CD4-positive, alpha-beta T cell treated with Interferon alpha-2 for 1 hour (primary cell): Measurements from ENCODE around the gene CAMTA1.

ENCODE experiments used
- DNase-seq, 2 donors: peaks; one replicate each; pipeline ENCODE4 v3.0.0-alpha.2; 2020 to 2022

CAMTA1 gene

GRCh38 chr1:7578206-7578605, 793.0 kb downstream of the CAMTA1 start:
- DNase-seq = no peak

DNA sequence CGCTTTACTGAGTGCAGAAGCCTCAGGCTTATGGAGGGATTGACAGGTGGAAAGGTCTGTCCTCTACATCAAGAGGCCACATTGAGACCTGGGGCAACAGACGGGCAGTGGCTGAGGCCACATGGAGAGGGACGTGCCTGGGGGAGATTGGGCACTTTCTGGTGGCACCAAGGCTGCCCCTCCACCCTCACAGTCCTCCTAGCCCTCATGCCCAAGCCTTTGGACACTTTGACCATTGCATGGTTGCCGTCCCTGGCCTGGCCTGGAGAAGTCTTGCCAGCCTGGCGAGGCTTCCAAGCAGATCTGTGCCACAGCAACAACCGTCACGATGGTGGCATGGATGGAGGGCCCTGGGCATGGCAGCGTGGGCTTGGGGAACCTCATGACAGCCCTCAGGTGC, 793.8 kb downstream of the CAMTA1 start:
- DNase-seq = no peak

- DNase-seq = no peak
Measured at GRCh38 chr1:7579831-7580804, 794.9 kb downstream of the CAMTA1 start.

- DNase-seq = no peak
Measured at GRCh38 chr1:7580923-7581753, 795.9 kb downstream of the CAMTA1 start.

DNA sequence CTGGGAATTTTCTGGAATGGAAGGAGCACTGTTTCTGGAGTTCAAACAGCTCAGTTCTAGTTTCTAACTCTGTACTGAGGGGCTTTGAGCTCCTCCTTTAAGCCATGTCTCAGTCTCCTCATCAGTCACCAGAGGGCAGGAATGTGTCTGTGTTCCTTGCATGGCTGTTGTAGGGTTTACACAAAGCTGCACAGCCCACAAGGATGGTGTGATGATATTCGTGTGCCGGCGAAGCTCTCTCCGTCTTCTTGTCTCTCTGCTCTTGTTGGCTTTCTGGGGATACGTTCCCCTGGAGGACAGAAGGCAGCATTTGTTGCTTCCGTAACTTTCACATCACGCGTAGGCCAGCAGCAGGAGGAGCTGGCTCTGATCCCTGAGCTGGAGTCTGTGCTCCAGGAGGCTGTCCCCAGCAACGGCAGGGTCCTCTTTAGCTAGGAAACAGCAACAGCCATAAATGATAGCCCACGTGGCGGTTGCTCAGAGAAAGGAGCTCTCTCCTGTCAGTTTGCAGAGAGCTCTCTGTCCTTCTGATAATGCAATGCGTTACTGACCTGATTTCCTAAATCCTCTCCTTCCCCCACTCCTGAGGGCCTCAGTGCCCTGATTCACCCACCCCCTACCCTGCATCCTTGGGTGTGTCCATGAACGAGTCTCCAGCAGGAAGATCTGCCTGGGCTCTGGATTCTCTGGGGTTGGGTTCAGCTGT, 796.7 kb downstream of the CAMTA1 start:
- no peak for DNase-seq

GRCh38 chr1:7582460-7582972, 797.3 kb downstream of the CAMTA1 start:
- DNase-seq = no peak

GRCh38 chr1:7583291-7584096, 798.2 kb downstream of the CAMTA1 start:
- DNase-seq = no peak

GRCh38 chr1:7584157-7584556, 798.9 kb downstream of the CAMTA1 start:
- DNase-seq = no peak

- no peak for DNase-seq
Measured at GRCh38 chr1:7584643-7585042, 799.4 kb downstream of the CAMTA1 start.

DNA sequence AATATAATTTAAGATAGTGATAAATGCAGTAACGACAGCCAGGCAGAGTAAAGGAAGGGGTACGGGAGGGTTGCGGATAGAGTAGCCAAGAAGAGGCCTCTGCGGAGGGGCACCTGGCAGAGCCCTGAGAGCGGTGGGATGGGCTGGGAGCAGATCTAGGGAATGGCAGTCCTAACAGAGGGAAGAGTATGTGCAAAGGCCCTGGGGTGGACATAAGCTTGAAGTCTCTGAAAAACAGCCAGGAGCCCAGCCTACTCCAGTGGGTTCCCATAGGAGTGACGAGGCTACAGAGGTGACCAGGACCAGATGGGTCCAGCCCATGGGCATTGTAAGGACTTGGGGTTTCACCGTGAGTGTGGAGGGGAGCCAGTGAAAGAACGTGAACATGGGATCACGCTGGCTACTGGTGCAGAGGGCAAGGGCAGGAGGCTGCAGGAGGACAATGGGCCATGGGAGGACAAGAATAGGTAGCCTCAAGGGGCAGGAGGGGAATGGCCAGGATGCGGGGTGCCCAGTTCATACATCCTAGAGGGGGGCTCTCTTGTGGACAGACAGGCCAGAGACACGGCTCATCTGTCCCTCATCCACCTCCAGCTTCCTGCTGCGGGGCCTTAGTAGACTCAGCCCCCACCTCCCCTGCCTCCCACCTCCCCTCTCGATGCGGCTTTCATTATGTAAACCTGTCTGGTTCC, 800.1 kb downstream of the CAMTA1 start:
- no peak for DNase-seq

DNA sequence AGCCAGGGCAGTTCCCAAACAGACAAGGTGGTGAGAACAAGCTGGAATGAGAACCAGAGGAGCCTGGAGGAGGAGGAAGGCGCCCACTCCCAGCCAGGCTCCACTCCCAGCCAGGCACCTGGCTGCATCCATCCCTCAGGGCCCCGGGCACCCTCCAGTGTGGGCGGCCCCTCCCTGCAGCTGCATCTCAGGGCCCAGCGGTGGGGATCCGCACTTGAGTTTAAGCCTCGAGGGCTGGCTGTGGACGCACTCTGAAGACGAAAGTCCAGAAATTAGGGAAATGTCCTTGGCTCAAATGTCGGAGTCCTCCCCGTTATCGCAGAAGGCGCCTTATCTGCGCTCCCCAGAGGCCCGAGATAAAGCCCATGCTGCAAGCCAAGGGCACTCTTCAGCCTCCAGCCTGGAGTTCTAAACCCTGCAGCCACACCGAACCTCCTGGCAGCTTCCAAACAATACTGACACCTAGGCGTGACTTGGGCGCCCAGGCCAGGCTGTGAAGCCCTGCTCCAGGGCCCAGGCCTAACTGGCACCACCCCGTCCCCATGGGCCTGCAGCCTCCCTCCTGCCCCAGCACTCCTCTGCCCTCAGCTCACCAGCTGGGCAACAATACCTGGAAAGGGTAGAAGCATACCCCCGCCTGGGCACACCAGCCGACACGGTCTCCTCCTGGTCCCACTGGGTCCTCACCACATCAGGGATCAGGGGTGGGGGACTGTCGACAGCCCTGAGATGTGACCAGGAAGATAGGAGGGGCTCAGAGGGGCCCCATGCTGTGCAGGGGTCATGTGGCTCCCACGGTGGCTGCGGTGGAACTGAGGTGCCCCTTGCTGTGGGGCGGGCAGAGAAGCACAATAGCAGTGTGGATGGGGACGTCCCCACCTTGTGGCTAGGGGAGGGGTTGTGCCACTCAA, 801.0 kb downstream of the CAMTA1 start:
- DNase-seq = no peak

DNA sequence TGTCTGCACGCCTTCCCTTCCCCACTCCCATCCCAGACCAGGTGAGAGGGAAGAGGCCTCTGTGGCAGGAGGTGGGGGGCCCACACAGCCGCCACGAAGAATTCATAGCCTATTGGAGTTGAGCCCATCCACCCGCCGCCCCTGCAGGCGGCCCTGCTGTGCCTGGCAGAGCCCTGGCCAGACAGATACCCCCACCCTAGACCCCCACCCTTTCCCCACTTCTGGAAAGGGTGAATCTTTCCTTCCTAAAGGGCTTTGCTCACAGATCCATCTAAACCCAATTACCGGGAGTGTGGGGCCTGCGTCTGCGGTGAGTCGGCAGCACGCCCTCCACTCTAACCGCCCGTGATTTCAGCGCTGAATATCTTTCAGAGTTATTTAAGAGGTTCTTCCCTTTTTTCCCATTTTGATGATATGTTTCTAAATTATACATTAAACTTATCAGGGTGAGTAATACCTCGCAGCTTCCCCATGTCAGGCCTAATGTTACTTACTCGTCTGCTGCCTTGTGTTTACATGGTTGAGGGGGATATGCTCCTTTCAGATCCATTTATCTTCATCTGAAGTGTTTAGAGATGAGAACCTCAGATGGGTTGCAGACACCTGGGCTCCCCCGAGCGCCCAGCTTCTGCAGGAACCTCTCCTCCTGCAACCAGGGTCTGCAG, 802.0 kb downstream of the CAMTA1 start:
- no peak for DNase-seq

DNA sequence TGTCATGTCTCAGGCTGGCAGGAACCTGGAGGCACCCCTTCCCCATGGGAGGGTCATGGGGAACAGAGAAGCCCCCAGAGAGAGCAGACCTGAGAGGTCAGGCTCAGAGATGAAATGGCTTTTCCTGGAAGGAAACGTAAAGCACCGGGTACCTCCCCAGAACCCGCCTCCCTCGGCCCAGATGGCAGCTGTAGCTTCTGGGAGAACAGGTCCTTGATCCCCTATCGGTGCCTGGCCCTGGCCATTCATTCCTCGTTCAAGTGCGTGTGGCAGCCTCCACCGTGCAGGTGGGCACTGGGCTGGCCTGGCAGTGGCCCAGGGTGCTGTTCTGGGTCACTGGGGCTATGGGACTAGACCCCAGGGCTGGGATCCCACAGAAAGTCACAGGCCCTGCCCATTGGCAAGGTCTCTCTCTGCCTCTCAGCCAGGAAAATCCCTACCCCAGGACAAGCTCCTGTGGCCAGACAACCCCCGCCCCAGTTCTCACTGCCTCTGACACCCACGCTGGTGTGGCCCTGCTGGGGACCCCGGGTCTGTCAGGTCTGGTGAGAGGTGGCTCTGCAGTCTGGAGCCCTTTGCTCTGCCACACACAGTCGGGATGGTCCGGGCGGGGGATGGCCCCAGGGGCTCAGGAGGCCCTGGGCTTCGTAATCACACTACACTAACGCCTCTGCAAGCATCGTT, 802.7 kb downstream of the CAMTA1 start:
- no peak for DNase-seq

DNA sequence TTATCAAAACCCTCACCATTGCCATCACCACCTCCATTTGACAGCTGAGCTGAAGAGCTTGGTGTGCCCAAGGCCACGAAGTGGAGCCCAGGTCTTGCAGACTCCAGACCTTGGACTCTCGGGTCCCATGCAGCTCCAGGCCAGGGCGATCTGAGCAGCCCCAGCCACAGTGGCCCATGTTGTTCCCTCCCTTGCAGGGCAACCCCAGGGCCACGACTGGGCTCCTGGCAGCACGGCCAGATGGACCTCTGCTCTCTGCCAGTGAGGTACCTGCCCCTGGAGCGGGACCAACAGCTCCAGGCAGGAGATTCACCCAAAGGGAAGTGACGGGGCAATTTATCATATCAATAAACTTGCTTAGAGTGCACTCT, 803.2 kb downstream of the CAMTA1 start:
- no peak for DNase-seq

GRCh38 chr1:7589080-7589735, 804.0 kb downstream of the CAMTA1 start:
- DNase-seq = no peak

GRCh38 chr1:7589774-7590425, 804.6 kb downstream of the CAMTA1 start:
- no peak for DNase-seq

GRCh38 chr1:7590426-7590790, 805.2 kb downstream of the CAMTA1 start:
- DNase-seq = no peak

GRCh38 chr1:7591565-7591964, 806.3 kb downstream of the CAMTA1 start:
- no peak for DNase-seq
